ENCODE data around the gene RPA3.

DNA sequence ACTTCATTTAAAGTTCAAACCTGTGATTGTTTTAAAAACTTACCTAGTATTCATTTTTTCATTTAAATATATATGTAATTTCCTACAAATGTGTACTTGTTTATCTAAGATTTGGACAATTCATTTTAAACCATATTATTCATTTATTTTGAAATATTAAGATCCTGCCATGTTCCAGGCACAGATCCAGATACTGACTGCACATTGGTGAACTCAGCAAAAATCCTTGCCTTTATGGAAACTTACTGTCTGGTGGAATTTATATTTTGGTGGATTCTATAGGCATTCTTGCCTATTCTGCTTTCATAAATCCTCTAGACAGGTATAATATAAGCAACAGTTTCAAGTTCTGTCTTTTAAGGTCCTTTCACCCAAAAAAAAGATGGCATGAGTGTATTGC, 48.3 kb upstream of the RPA3 start:
- TF ChIP-seq POLR2AphosphoS5 (IDR thresholded peaks at IDR 0.05) = no peak
- no peak for TF ChIP-seq POLR2A (IDR thresholded peaks at IDR 0.05)
- TF ChIP-seq, protein P1, sequence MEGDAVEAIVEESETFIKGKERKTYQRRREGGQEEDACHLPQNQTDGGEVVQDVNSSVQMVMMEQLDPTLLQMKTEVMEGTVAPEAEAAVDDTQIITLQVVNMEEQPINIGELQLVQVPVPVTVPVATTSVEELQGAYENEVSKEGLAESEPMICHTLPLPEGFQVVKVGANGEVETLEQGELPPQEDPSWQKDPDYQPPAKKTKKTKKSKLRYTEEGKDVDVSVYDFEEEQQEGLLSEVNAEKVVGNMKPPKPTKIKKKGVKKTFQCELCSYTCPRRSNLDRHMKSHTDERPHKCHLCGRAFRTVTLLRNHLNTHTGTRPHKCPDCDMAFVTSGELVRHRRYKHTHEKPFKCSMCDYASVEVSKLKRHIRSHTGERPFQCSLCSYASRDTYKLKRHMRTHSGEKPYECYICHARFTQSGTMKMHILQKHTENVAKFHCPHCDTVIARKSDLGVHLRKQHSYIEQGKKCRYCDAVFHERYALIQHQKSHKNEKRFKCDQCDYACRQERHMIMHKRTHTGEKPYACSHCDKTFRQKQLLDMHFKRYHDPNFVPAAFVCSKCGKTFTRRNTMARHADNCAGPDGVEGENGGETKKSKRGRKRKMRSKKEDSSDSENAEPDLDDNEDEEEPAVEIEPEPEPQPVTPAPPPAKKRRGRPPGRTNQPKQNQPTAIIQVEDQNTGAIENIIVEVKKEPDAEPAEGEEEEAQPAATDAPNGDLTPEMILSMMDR (IDR thresholded peaks at IDR 0.05) = no peak

All from prostate gland (tissue), 2 donors.